ENCODE data around the gene TANK.

DNA sequence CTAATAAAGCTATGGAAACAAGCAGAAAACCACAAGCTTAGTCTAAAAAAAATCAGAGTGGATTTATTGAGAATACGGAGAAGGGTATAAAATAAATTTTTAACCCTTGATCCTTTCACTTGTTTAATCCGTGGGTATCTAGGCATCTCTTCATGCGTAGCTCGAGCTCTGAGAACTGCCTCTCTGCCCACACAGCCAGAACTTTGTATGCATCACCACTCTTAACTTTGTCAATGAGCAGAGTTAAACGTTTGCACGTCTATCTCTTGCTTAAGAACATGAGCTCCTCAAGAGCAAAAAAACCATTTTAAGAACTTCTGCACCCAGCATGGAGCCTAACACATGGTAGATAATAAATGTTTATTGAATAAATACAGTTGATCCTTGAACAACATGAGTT, 26.9 kb upstream of the TANK start:
- TF ChIP-seq, protein P1, sequence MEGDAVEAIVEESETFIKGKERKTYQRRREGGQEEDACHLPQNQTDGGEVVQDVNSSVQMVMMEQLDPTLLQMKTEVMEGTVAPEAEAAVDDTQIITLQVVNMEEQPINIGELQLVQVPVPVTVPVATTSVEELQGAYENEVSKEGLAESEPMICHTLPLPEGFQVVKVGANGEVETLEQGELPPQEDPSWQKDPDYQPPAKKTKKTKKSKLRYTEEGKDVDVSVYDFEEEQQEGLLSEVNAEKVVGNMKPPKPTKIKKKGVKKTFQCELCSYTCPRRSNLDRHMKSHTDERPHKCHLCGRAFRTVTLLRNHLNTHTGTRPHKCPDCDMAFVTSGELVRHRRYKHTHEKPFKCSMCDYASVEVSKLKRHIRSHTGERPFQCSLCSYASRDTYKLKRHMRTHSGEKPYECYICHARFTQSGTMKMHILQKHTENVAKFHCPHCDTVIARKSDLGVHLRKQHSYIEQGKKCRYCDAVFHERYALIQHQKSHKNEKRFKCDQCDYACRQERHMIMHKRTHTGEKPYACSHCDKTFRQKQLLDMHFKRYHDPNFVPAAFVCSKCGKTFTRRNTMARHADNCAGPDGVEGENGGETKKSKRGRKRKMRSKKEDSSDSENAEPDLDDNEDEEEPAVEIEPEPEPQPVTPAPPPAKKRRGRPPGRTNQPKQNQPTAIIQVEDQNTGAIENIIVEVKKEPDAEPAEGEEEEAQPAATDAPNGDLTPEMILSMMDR (IDR thresholded peaks at IDR 0.05), result no peak
- TF ChIP-seq POLR2AphosphoS5 (IDR thresholded peaks at IDR 0.05) (no peak), POLR2A (IDR thresholded peaks at IDR 0.05) (no peak)
